Kidney tubule cell (primary cell): ENCODE results near the gene ZCWPW2.
A peak's percentile ranks its signal among the peaks of the same experiment; 100 is the strongest.

Source experiments
- DNase-seq: peaks from one replicate; pipeline ENCODE4 v3.0.0-alpha.2; 2018; ENCODE audit warnings: low spot score

The ZCWPW2 gene

GRCh38 chr3:28348629-28349468, at the start of gene ZCWPW2, which contains the start of gene AZI2:
ZCWPW2 (plus strand) TSS chr3:28348721; CDS start chr3:28413069, 64,348 bp downstream.
AZI2 (minus strand) TSS chr3:28348824; CDS start chr3:28340617, 8,207 bp downstream.
- peak; percentile 95 for DNase-seq

- DNase-seq = no peak
Measured at GRCh38 chr3:28299705-28300104, 48.8 kb upstream of the ZCWPW2 start.

GRCh38 chr3:28300345-28300962, 48.1 kb upstream of the ZCWPW2 start:
- DNase-seq = no peak

- DNase-seq = no peak
Measured at GRCh38 chr3:28301688-28302087, 46.8 kb upstream of the ZCWPW2 start.

- no peak for DNase-seq
Measured at GRCh38 chr3:28308196-28308595, 40.3 kb upstream of the ZCWPW2 start.

GRCh38 chr3:28315711-28316110, 32.8 kb upstream of the ZCWPW2 start:
- no peak for DNase-seq

GRCh38 chr3:28316226-28316625, 32.3 kb upstream of the ZCWPW2 start:
- DNase-seq = no peak

GRCh38 chr3:28317438-28318022, 31.0 kb upstream of the ZCWPW2 start:
- DNase-seq = peak; percentile 54

GRCh38 chr3:28320981-28321380, 27.5 kb upstream of the ZCWPW2 start:
- no peak for DNase-seq

GRCh38 chr3:28322464-28322863, 26.1 kb upstream of the ZCWPW2 start:
- peak; percentile 59 for DNase-seq

GRCh38 chr3:28326458-28326926, 22.0 kb upstream of the ZCWPW2 start:
- DNase-seq = no peak

- peak; percentile 29 for DNase-seq
Measured at GRCh38 chr3:28328188-28329151, 20.1 kb upstream of the ZCWPW2 start.

GRCh38 chr3:28334552-28334951, 14.0 kb upstream of the ZCWPW2 start:
- no peak for DNase-seq

- DNase-seq = no peak
Measured at GRCh38 chr3:28335246-28335645, 13.3 kb upstream of the ZCWPW2 start.

GRCh38 chr3:28337230-28337629, 11.3 kb upstream of the ZCWPW2 start:
- DNase-seq = no peak

GRCh38 chr3:28343144-28343543, 5.4 kb upstream of the ZCWPW2 start:
- no peak for DNase-seq

GRCh38 chr3:28345690-28346089, 2.8 kb upstream of the ZCWPW2 start:
- no peak for DNase-seq

- peak; percentile 16 for DNase-seq
Measured at GRCh38 chr3:28347374-28348264, 902 bp upstream of the ZCWPW2 start.

- no peak for DNase-seq
Measured at GRCh38 chr3:28348265-28348628, 274 bp upstream of the ZCWPW2 start.

- no peak for DNase-seq
Measured at GRCh38 chr3:28349469-28350000, 1.0 kb downstream of the ZCWPW2 start.
